GM23338 (cell line): ENCODE data around the gene PSG3. TPM values are rescaled to one million over a fixed set of nuclear protein-coding genes. Genes with fewer than 3 reads are reported as not detected.
"Not testable (repeated sequence)": the region's sequence is repeated elsewhere in the genome, so short reads cannot be mapped to it uniquely, and the experiment has no call there.

Source experiments
- ATAC-seq: fragments of 200-7000 bp; cut with Tn5 transposase; 3 replicates; pipeline ENCODE4 v1.9.1; 2020
- DNase-seq: peaks from one replicate; pipeline ENCODE4 v3.0.0-alpha.2; 2015; ENCODE audit warnings: low spot score
- H2AFZ ChIP-seq: fragments of 200-600 bp; sonication (generic); 2 replicates; pipeline ENCODE4 v1.8.0; 2016; ENCODE audit warnings: antibody characterized with exemption, mild to moderate bottlenecking, moderate library complexity
- H3F3A ChIP-seq: fragments of 200-600 bp; sonication (generic); replicated peaks from 2 replicates; pipeline ENCODE4 v1.8.0; 2017; ENCODE audit warnings: antibody characterized with exemption, mixed run types, low read depth
- H3K27ac ChIP-seq: fragments of 200-600 bp; sonication (generic); 2 replicates; pipeline ENCODE4 v1.6.1; 2016; ENCODE audit warnings: low read depth
- H3K27me3 ChIP-seq: fragments of 200-600 bp; sonication (generic); 2 replicates; pipeline ENCODE4 v1.8.0; 2016; ENCODE audit warnings: mild to moderate bottlenecking, mixed run types, moderate library complexity; ENCODE audit not compliant: insufficient read depth
- H3K36me3 ChIP-seq: fragments of 200-600 bp; sonication (generic); 2 replicates; pipeline ENCODE4 v1.8.0; 2016; ENCODE audit warnings: mild to moderate bottlenecking; ENCODE audit not compliant: insufficient read depth
- H3K4me1 ChIP-seq: fragments of 200-600 bp; sonication (generic); 2 replicates; pipeline ENCODE4 v1.8.0; 2016; ENCODE audit warnings: mild to moderate bottlenecking, moderate library complexity; ENCODE audit not compliant: insufficient read depth
- H3K4me2 ChIP-seq: fragments of 200-600 bp; sonication (generic); 2 replicates; pipeline ENCODE4 v1.7.1; 2017; ENCODE audit warnings: mixed run types
- H3K4me3 ChIP-seq: fragments of 200-600 bp; sonication (generic); 2 replicates; pipeline ENCODE4 v1.6.1; 2016; ENCODE audit warnings: mixed run types
- H3K79me2 ChIP-seq: fragments of 200-600 bp; sonication (generic); replicated peaks from 2 replicates; pipeline ENCODE4 v1.8.0; 2017; ENCODE audit warnings: mild to moderate bottlenecking; ENCODE audit not compliant: insufficient read depth
- H3K9me2 ChIP-seq: fragments of 200-600 bp; sonication (generic); 2 replicates; pipeline ENCODE4 v1.8.0; 2017; ENCODE audit not compliant: insufficient read depth
- H4K20me1 ChIP-seq: fragments of 200-600 bp; sonication (generic); replicated peaks from 2 replicates; pipeline ENCODE4 v1.8.0; 2017; ENCODE audit warnings: mild to moderate bottlenecking; ENCODE audit not compliant: insufficient read depth
- H3K27ac Mint-ChIP-seq: 2 replicates; pipeline ENCODE4 v1.8.0; 2020; ENCODE audit warnings: inconsistent platforms, mild to moderate bottlenecking, moderate library complexity, mixed read lengths
- H3K27me3 Mint-ChIP-seq: 3 replicates; pipeline ENCODE4 v1.8.0; 2022; ENCODE audit warnings: low read depth, mild to moderate bottlenecking, moderate library complexity, mixed read lengths, inconsistent platforms; ENCODE audit not compliant: insufficient read depth, poor library complexity
- H3K36me3 Mint-ChIP-seq: 3 replicates; pipeline ENCODE4 v1.8.0; 2021; ENCODE audit warnings: low read depth, mild to moderate bottlenecking, inconsistent platforms, moderate library complexity, mixed read lengths
- H3K4me1 Mint-ChIP-seq: 3 replicates; pipeline ENCODE4 v1.8.0; 2020; ENCODE audit warnings: mild to moderate bottlenecking, inconsistent platforms, mixed read lengths
- H3K4me3 Mint-ChIP-seq: 3 replicates; pipeline ENCODE4 v1.8.0; 2021; ENCODE audit warnings: moderate library complexity, mild to moderate bottlenecking, inconsistent platforms, mixed read lengths
- H3K9me3 Mint-ChIP-seq: 3 replicates; pipeline ENCODE4 v1.8.0; 2020; ENCODE audit warnings: moderate library complexity, mild to moderate bottlenecking, inconsistent platforms, mixed read lengths
- CREB1 ChIP-seq: fragments of 250-450 bp; sonication (Bioruptor Pico); IDR thresholded peaks from 2 replicates; pipeline ENCODE4 v1.5.0; 2020; ENCODE audit warnings: low read depth, mild to moderate bottlenecking, moderate library complexity
- CTCF ChIP-seq, 2 experiments: fragments of 200-600 bp in 1 of 2; sonication (generic) in 1 of 2; conservative IDR thresholded peaks; 2 replicates each; pipeline versions ENCODE4 v1.5.1 to v1.6.1; 2016 to 2017; ENCODE audit warnings: antibody characterized with exemption in 2 of 2, low read depth in 2 of 2, mild to moderate bottlenecking in 2 of 2, moderate library complexity in 1 of 2
- ETS1 ChIP-seq: IDR thresholded peaks from 2 replicates; pipeline ENCODE4 v1.6.1; 2016; ENCODE audit warnings: antibody characterized with exemption
- EZH2 ChIP-seq: fragments of 200-600 bp; sonication (generic); IDR thresholded peaks from one replicate; pipeline ENCODE4 v1.8.0; 2017; ENCODE audit warnings: antibody characterized with exemption, mild to moderate bottlenecking, low read depth; ENCODE audit not compliant: unreplicated experiment
- EZH2phosphoT487 ChIP-seq: fragments of 200-600 bp; sonication (generic); IDR thresholded peaks from one replicate; pipeline ENCODE4 v1.8.1; 2018; ENCODE audit warnings: antibody characterized with exemption; ENCODE audit not compliant: unreplicated experiment
- JUNB ChIP-seq: IDR thresholded peaks from one replicate; pipeline ENCODE4 v1.6.1; 2016; ENCODE audit warnings: antibody characterized with exemption; ENCODE audit not compliant: unreplicated experiment
- POLR2AphosphoS5 ChIP-seq: IDR thresholded peaks from 2 replicates; pipeline ENCODE4 v1.6.1; 2016; ENCODE audit warnings: antibody characterized with exemption, low read depth
- REST ChIP-seq: IDR thresholded peaks from one replicate; pipeline ENCODE4 v1.6.1; 2018; ENCODE audit warnings: antibody characterized with exemption; ENCODE audit not compliant: unreplicated experiment
- STAT1 ChIP-seq: IDR thresholded peaks from one replicate; pipeline ENCODE4 v1.6.1; 2016; ENCODE audit warnings: antibody characterized with exemption; ENCODE audit not compliant: unreplicated experiment
- ZNF114 ChIP-seq: fragments of 250-450 bp; sonication (Bioruptor Pico); IDR thresholded peaks from 2 replicates; pipeline ENCODE4 v1.5.0; 2020; ENCODE audit warnings: mild to moderate bottlenecking, moderate library complexity
- ZNF462 ChIP-seq: fragments of 250-450 bp; sonication (Bioruptor Pico); IDR thresholded peaks from 2 replicates; pipeline ENCODE4 v1.5.0; 2020; ENCODE audit warnings: mild to moderate bottlenecking, moderate library complexity
- polyA plus RNA-seq: library from polyadenylated mRNA; unstranded; fragments of >200 nt; fragmentation: Nextera tagmentation; extraction: Ambion mirVana; gene quantifications from 2 replicates; pipeline ENCODE4 v1.2.1, GENCODE V29; 2016
- total RNA-seq: library from RNA; depleted of rRNA; stranded (reverse); fragments of >200 nt; shearing (Covaris generic); gene quantifications from 2 replicates; pipeline ENCODE4 v1.2.3, GENCODE V29; 2014

PSG3 gene
- total and polyA plus RNA-seq, 2 experiments from 2014 or later, result not detected

GRCh38 chr19:42762789-42763188 lies 22.5 kb upstream of the PSG3 start:
- ATAC-seq, result no peak
- no peaks in the 10 kb centered on the region for H3K79me2 ChIP-seq
- no peak overlapping the region for H3K27ac ChIP-seq
- no peaks in the 10 kb centered on the region for H3K36me3 ChIP-seq
- H3K36me3 Mint-ChIP-seq, result peaks cover 34% of the 10 kb centered on the region
- H3K4me3 Mint-ChIP-seq, result no peak overlapping the region
- no peaks in the 10 kb centered on the region for H3F3A ChIP-seq
- no peak overlapping the region for H2AFZ ChIP-seq
- H3K27me3 ChIP-seq, result no peaks in the 10 kb centered on the region
- no peaks in the 10 kb centered on the region for H4K20me1 ChIP-seq
- no peak overlapping the region for H3K4me3 ChIP-seq
- no peaks in the 10 kb centered on the region for H3K4me1 Mint-ChIP-seq
- H3K4me1 ChIP-seq, result no peaks in the 10 kb centered on the region
- H3K4me2 ChIP-seq, result no peak overlapping the region
- H3K27ac Mint-ChIP-seq, result no peak overlapping the region
- H3K9me3 Mint-ChIP-seq, result peaks cover 91% of the 10 kb centered on the region
- no peak for TF ChIP-seq REST
- no peak for TF ChIP-seq POLR2AphosphoS5
- TF ChIP-seq ZNF114 (CRISPR knock-in tag), result no peak
- no peak for TF ChIP-seq CREB1 (CRISPR knock-in tag)
- no peak for TF ChIP-seq CTCF (conservative IDR thresholded peaks at IDR 0.05; ENCODE audit: low read depth in 2 of 2)
- TF ChIP-seq EZH2, result no peak
- no peak for TF ChIP-seq ZNF462 (CRISPR knock-in tag)
- TF ChIP-seq JUNB, result no peak
- no peak for TF ChIP-seq ETS1
- TF ChIP-seq STAT1, result no peak
- TF ChIP-seq EZH2phosphoT487, result no peak
- peaks cover 19% of the 10 kb centered on the region for H3K27me3 Mint-ChIP-seq
- no peak for DNase-seq
- H3K9me2 ChIP-seq, result no peaks in the 10 kb centered on the region

GRCh38 chr19:42761924-42762295 lies 21.6 kb upstream of the PSG3 start:
- H3K27ac Mint-ChIP-seq, H3K79me2 ChIP-seq, H3K27ac ChIP-seq, H3K4me3 Mint-ChIP-seq, H4K20me1 ChIP-seq, DNase-seq, H3K4me1 Mint-ChIP-seq, H3F3A ChIP-seq, H3K4me2 ChIP-seq, H3K4me1 ChIP-seq, H3K4me3 ChIP-seq, H2AFZ ChIP-seq, ATAC-seq, H3K9me2 ChIP-seq, H3K27me3 ChIP-seq, H3K36me3 ChIP-seq: not testable (repeated sequence)
- Mint-ChIP-seq H3K27me3 (peaks cover 18% of the 10 kb centered on the region), H3K36me3 (peaks cover 27% of the 10 kb centered on the region), H3K9me3 (peaks cover 88% of the 10 kb centered on the region)
